HFFc6 (cell line): ENCODE measurements around the gene C3orf20. TPM values are rescaled to one million over a fixed set of nuclear protein-coding genes. Genes with fewer than 3 reads are reported as not detected.

ENCODE experiments used
- DNase-seq: peaks from one replicate; pipeline ENCODE4 v3.0.0-alpha.2; 2018
- H3K27ac Mint-ChIP-seq: 2 replicates; pipeline ENCODE4 v1.8.0; 2020; ENCODE audit warnings: mild to moderate bottlenecking, mixed read lengths
- H3K27me3 Mint-ChIP-seq: 2 replicates; pipeline ENCODE4 v1.8.0; 2021; ENCODE audit warnings: mild to moderate bottlenecking, moderate library complexity, mixed read lengths; ENCODE audit not compliant: insufficient read depth
- H3K36me3 Mint-ChIP-seq: 2 replicates; pipeline ENCODE4 v1.8.0; 2021; ENCODE audit warnings: low read depth, mixed read lengths
- H3K4me1 Mint-ChIP-seq: 2 replicates; pipeline ENCODE4 v1.8.0; 2020; ENCODE audit warnings: low read depth, mixed read lengths
- H3K4me3 Mint-ChIP-seq: 2 replicates; pipeline ENCODE4 v1.8.0; 2020; ENCODE audit warnings: mild to moderate bottlenecking, moderate library complexity, mixed read lengths
- H3K9me3 Mint-ChIP-seq: 2 replicates; pipeline ENCODE4 v1.8.0; 2020; ENCODE audit warnings: mild to moderate bottlenecking, mixed read lengths
- total RNA-seq, 6 experiments: library from RNA; stranded (reverse); fragmentation: NEBNext Ultra II Directional; extraction: Animal tissue kit (Norgen Biotek cat#: 25700); gene quantifications; 2 replicates in 1 of 6; 3 replicates in 5 of 6; pipeline ENCODE4 v1.2.3, GENCODE V29; 2021
- TF ChIP-seq, protein P1 (sequence below): fragments of 200-600 bp; sonication (generic); IDR thresholded peaks from 2 replicates; pipeline ENCODE4 v1.5.0; 2021; ENCODE audit warnings: antibody characterized with exemption, mild to moderate bottlenecking

The C3orf20 gene
- total RNA-seq, 6 experiments from 2014 or later = not detected

- H3K4me1 Mint-ChIP-seq = peaks cover 7% of the 10 kb centered on the region
- no peak for DNase-seq
- H3K27ac Mint-ChIP-seq = no peak overlapping the region
- TF ChIP-seq, protein P1, sequence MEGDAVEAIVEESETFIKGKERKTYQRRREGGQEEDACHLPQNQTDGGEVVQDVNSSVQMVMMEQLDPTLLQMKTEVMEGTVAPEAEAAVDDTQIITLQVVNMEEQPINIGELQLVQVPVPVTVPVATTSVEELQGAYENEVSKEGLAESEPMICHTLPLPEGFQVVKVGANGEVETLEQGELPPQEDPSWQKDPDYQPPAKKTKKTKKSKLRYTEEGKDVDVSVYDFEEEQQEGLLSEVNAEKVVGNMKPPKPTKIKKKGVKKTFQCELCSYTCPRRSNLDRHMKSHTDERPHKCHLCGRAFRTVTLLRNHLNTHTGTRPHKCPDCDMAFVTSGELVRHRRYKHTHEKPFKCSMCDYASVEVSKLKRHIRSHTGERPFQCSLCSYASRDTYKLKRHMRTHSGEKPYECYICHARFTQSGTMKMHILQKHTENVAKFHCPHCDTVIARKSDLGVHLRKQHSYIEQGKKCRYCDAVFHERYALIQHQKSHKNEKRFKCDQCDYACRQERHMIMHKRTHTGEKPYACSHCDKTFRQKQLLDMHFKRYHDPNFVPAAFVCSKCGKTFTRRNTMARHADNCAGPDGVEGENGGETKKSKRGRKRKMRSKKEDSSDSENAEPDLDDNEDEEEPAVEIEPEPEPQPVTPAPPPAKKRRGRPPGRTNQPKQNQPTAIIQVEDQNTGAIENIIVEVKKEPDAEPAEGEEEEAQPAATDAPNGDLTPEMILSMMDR = no peak
- no peaks in the 10 kb centered on the region for H3K9me3 Mint-ChIP-seq
- H3K4me3 Mint-ChIP-seq = peak overlapping the region; percentile 41; the same call in 1 of the 2 replicates
- H3K36me3 Mint-ChIP-seq = no peaks in the 10 kb centered on the region
- H3K27me3 Mint-ChIP-seq = peaks cover 38% of the 10 kb centered on the region
Measured at GRCh38 chr3:14789640-14790285, 114.8 kb downstream of the C3orf20 start.

DNA sequence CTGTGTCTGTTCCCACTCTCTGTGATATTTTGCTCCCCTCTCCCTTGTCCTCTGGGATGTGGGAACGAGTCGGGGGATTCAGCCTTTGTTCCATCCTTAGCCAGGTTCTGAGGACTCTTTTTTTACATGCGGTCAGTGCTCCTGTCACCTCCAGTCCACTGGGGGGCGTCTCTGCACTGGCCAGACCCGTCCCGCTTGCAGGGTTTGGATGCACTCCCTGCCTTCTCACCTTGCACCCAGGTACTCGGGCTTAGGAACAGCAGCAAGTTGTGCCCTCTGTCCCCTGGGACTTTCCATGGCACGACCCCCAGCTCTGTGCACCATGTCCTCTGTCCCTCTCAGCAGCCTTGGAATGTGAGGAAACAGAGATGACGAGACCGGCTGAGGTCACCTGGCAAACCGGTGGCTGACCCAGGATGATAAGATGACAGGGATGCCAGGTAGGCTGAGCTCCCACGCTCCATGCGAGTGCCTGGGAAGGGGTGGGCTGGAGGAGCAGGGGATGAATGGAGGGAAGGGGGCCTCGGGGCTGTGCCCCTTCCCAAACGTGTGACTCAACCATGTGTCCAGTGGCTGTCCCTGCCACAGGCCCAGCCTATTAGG lies 116.5 kb downstream of the C3orf20 start:
- Mint-ChIP-seq H3K4me1 (peaks cover 7% of the 10 kb centered on the region), H3K27me3 (peaks cover 35% of the 10 kb centered on the region), H3K4me3 (no peak overlapping the region), H3K36me3 (no peaks in the 10 kb centered on the region), H3K27ac (no peak overlapping the region), H3K9me3 (no peaks in the 10 kb centered on the region)
- peak; percentile 23 for DNase-seq
- TF ChIP-seq, protein P1 = peak; percentile 80

GRCh38 chr3:14792691-14793121 lies 117.8 kb downstream of the C3orf20 start:
- peaks cover 37% of the 10 kb centered on the region for H3K27me3 Mint-ChIP-seq

DNA sequence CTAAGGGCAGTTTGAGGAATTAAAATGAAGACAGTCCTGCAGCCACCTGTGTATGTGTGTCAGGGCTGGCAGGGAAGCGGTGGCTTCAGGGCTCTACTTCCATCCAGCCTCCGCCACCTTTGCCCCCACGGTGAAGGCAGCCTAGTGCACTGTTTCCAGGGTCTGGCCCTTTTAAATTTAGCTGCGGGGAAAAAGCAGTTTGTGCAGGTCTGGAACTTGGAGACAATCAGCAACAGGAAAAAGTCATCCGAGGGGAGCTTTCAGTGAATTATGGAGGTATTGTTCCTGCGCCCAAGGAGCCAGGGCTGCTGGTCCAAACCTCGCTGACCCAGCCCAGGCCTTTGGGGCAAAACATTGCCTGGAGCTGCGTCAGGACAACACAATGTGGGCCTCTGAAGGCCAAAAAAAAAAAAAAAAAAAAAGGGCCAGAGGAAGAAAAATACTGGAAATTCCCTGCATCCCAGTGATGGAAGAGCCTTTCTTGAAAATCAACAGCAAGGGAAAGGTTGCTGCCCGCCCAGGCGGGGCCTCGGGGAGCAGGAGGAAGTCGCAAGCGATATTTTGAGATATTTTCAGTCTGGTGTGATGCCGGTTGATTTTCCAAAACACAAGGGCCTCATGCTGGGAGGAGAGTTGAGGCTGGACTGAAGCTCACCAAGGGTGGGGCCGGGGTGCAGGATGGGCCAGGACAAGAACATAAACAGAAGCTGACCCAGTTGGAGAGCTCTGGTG lies 118.4 kb downstream of the C3orf20 start:
- Mint-ChIP-seq H3K27ac (no peak overlapping the region), H3K9me3 (no peaks in the 10 kb centered on the region), H3K36me3 (no peaks in the 10 kb centered on the region), H3K4me3 (no peak overlapping the region), H3K27me3 (peaks cover 37% of the 10 kb centered on the region), H3K4me1 (peaks cover 7% of the 10 kb centered on the region)
- TF ChIP-seq, protein P1 = no peak
- no peak for DNase-seq

More at GRCh38 chr3:14792691-14793121, 117.8 kb downstream of the C3orf20 start:
- TF ChIP-seq, protein P1 = no peak
- Mint-ChIP-seq H3K36me3 (no peaks in the 10 kb centered on the region), H3K4me1 (peaks cover 7% of the 10 kb centered on the region), H3K4me3 (no peak overlapping the region), H3K27ac (no peak overlapping the region), H3K9me3 (no peaks in the 10 kb centered on the region)
- no peak for DNase-seq

DNA sequence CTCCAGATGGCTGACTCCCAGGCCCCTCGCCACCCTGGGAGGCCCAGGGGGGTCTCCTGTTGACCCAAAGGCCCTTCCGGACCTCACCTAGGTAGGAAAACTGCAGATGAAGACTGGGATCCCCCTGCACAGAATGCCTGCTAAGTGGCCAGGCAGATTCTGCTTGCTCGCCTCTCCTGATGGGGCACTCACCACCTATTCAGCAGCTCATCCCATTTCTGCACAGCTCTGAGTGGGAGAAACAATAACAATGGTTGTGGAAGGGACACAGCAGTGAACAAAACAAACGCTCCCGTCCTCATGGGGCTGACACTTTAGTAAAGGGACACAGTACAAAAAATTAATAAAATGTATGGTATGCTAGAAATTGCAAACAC lies 118.9 kb downstream of the C3orf20 start:
- Mint-ChIP-seq H3K27ac (no peak overlapping the region), H3K4me3 (no peak overlapping the region), H3K36me3 (no peaks in the 10 kb centered on the region), H3K4me1 (peaks cover 7% of the 10 kb centered on the region), H3K27me3 (peaks cover 38% of the 10 kb centered on the region), H3K9me3 (no peaks in the 10 kb centered on the region)
- TF ChIP-seq, protein P1 = no peak
- DNase-seq = no peak
